Epithelial cell of esophagus (primary cell): ENCODE measurements around the gene DPP6.
A peak's percentile ranks its signal among the peaks of the same experiment; 100 is the strongest.

ENCODE experiments used
- DNase-seq: peaks from one replicate; pipeline ENCODE4 v3.0.0; 2010; ENCODE audit warnings: low read depth
- H3K4me3 ChIP-seq: 2 replicates; pipeline ENCODE4 v1.5.1; 2011; ENCODE audit warnings: mild to moderate bottlenecking, low read length, control low read depth
- CTCF ChIP-seq: IDR thresholded peaks from 2 replicates; pipeline ENCODE4 v1.5.1; 2011; ENCODE audit warnings: low read depth, mild to moderate bottlenecking, low read length, control low read depth, inconsistent platforms; ENCODE audit not compliant: insufficient read depth; ENCODE audit errors: missing control alignments

Gene DPP6

DNA sequence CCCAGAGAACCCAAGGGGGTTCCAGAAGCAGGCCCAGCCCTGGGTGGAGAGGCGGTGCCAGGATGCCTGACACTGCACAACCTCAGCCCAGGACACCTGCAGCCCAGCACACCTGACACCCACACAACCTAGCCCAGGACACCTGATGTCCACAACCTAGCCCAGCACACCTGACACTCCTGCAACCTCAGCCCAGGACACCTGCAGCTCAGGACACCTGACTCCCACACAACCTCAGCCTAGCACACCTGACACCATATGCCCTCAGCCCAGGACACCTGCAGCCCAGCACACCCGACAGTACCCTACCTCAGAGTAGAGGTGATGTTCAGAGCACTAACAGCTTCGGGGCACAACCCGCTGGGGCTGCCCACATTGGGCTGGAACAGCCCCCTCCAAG lies 863.4 kb downstream of the DPP6 start:
- no peak overlapping the region for H3K4me3 ChIP-seq
- no peak for TF ChIP-seq CTCF
- no peak for DNase-seq

- no peak for TF ChIP-seq CTCF
- no peak for DNase-seq
These were observed 864.2 kb downstream of the DPP6 start for GRCh38 chr7:154916381-154916780.

DNA sequence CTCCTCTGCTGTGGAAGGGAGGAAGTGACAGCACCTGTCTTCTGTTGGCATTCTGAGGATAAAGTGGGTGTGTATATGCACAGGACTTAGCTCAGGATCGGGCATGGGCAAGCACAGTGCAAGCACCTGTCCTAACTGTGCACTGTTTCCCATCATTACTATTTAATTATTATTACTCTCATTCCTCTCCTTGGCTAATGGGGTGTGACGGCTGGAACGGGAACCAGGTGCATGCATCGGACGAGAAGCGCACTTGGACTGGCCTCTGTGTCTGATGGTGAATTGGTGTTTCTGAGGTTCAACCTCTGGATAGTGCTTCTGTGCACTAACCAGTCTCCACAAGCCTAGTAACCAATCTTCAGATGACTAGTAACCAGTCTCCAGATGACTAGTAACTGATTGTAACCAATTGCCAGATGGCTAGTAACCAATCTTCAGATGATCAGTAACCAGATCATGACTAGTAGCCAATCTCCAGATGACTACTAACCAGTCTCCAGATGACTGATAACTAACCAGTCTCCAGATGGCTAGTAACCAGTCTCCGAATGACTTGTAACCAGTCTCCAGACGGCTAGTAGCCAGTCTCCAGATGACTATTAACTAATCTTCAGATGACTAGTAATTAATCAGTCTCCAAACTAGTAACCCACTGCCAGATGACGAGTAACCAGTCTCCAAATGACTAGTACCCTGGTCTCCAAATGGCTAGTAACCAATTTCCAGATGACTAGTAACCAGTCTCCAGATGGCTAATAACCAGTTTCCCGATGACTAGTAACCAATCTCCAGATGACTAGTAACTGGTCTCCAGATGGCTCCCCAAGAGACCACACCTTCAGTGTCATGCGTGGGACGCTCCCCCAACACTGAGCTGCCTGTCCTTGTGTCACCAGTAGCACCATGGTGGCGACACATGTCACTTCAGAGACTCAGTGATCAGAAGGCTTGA lies 864.9 kb downstream of the DPP6 start:
- TF ChIP-seq CTCF, result no peak
- DNase-seq, result no peak
- H3K4me3 ChIP-seq, result no peak overlapping the region

More at GRCh38 chr7:154916381-154916780, 864.2 kb downstream of the DPP6 start:
- H3K4me3 ChIP-seq, result no peak overlapping the region

- no peak for DNase-seq
- H3K4me3 ChIP-seq, result no peak overlapping the region
These were observed 865.6 kb downstream of the DPP6 start for GRCh38 chr7:154917808-154918160.

GRCh38 chr7:154918266-154918665 lies 866.1 kb downstream of the DPP6 start:
- no peak for TF ChIP-seq CTCF
- DNase-seq, result no peak

More at GRCh38 chr7:154917808-154918160, 865.6 kb downstream of the DPP6 start:
- no peak for TF ChIP-seq CTCF

GRCh38 chr7:154918741-154919140 lies 866.5 kb downstream of the DPP6 start:
- TF ChIP-seq CTCF, result no peak
- DNase-seq, result peak; percentile 42
- H3K4me3 ChIP-seq, result no peak overlapping the region

More at GRCh38 chr7:154918266-154918665, 866.1 kb downstream of the DPP6 start:
- no peak overlapping the region for H3K4me3 ChIP-seq
